Esophagus squamous epithelium (tissue), 5 donors: ENCODE data around the gene ARHGEF17. TPM values are rescaled to one million over a fixed set of nuclear protein-coding genes. Genes with fewer than 3 reads are reported as not detected.
"Not testable (repeated sequence)": the region's sequence is repeated elsewhere in the genome, so short reads cannot be mapped to it uniquely, and the experiment has no call there.

Experiments
- DNase-seq: peaks from one replicate; lab custom pipeline; 2025; lab: John Stamatoyannopoulos, UW
- H3K27ac ChIP-seq, 4 donors: fragments of 200-600 bp; sonication (generic); one replicate each; pipeline ENCODE4 v1.5.1; 2016 to 2019; ENCODE audit warnings: mild to moderate bottlenecking in 1 of 4
- H3K27me3 ChIP-seq, 4 donors: fragments of 200-600 bp; sonication (generic); 1 replicate in 3 of 4; 2 replicates in 1 of 4; pipeline versions ENCODE4 v1.5.1 to v1.6.0; 2017 to 2021; ENCODE audit warnings: antibody characterized with exemption in 1 of 4
- H3K36me3 ChIP-seq, 3 donors: fragments of 200-600 bp; sonication (generic); one replicate each; pipeline ENCODE4 v1.5.1; 2016 to 2019
- H3K4me1 ChIP-seq, 3 donors: fragments of 200-600 bp; sonication (generic); one replicate each; pipeline ENCODE4 v1.5.1; 2017 to 2019
- H3K4me3 ChIP-seq, 4 donors: fragments of 200-600 bp; sonication (generic); 1 replicate in 3 of 4; 2 replicates in 1 of 4; pipeline ENCODE4 v1.5.1; 2016 to 2019; ENCODE audit warnings: mild to moderate bottlenecking in 2 of 4, moderate library complexity in 1 of 4
- H3K9me3 ChIP-seq, 3 donors: fragments of 200-600 bp; sonication (generic); one replicate each; pipeline ENCODE4 v1.5.1; 2016 to 2019
- CTCF ChIP-seq, 6 experiments: fragments of 450-650 bp in 4 of 6; fragments of 200-600 bp in 2 of 6; sonication (generic) in 2 of 6; IDR thresholded peaks; one replicate each; pipeline ENCODE4 v1.5.1; 2016 to 2019; ENCODE audit warnings: antibody characterized with exemption in 6 of 6, mild to moderate bottlenecking in 4 of 6, moderate library complexity in 4 of 6
- POLR2A ChIP-seq, 4 donors: fragments of 450-650 bp; IDR thresholded peaks; one replicate each; pipeline ENCODE4 v1.6.1; 2017; ENCODE audit warnings: antibody characterized with exemption in 4 of 4, mild to moderate bottlenecking in 4 of 4, moderate library complexity in 3 of 4
- WGBS, 2 donors: methylation state at CpG; one replicate each; pipeline ENCODE4 v1.1.5; 2018; 5-methylcytosine and 5-hydroxymethylcytosine counted together
- intact Hi-C: fragments of 100-400 bp; cut with DNase I; formaldehyde crosslinking; loops from one replicate; pipeline ENCODE4 v1.15.0; 2022
- total RNA-seq, 4 donors: library from RNA; depleted of rRNA; stranded (reverse); fragments of >200 nt; gene quantifications; one replicate each; pipeline ENCODE4 v1.1.0, GENCODE V29; 2016
- donor health status: DM: yes; HTN: yes; CAD: no.

ARHGEF17 gene
- total RNA-seq, 4 donors from 2014 or later, result 3.2 to 23.1 (median 5.4) TPM

- 52 to 70% methylated on average over 7 to 8 of the region's 8 CpGs for WGBS, 2 donors
- TF ChIP-seq CTCF (IDR thresholded peaks at IDR 0.05), result no peak
- DNase-seq, result no peak
Observed at GRCh38 chr11:73273222-73273895, 34.7 kb upstream of the ARHGEF17 start.

GRCh38 chr11:73274191-73274590, 33.9 kb upstream of the ARHGEF17 start:
- H3K27me3 ChIP-seq, DNase-seq, H3K36me3 ChIP-seq, H3K9me3 ChIP-seq, H3K27ac ChIP-seq, intact Hi-C loops: not testable (repeated sequence)
- WGBS, 2 donors, result 82 to 91% methylated on average over 4 of the region's 4 CpGs
- peaks cover 9 to 38% (median 21%) of the 10 kb centered on the region in 3 donors for H3K4me1 ChIP-seq
- H3K4me3 ChIP-seq, result peak overlapping the region in 1 of 4 donors; percentile 42

More at GRCh38 chr11:73273222-73273895, 34.7 kb upstream of the ARHGEF17 start:
- H3K36me3 ChIP-seq, result no peaks in the 10 kb centered on the region
- H3K27me3 ChIP-seq, result no peaks in the 10 kb centered on the region
- peaks cover 9 to 41% (median 27%) of the 10 kb centered on the region in 3 donors for H3K4me1 ChIP-seq
- intact Hi-C loops, result no loop called here
- peak overlapping the region in 1 of 4 donors; percentile 42 for H3K4me3 ChIP-seq
- H3K27ac ChIP-seq, result no peak overlapping the region
- H3K9me3 ChIP-seq, result no peaks in the 10 kb centered on the region

GRCh38 chr11:73274722-73275380, 33.2 kb upstream of the ARHGEF17 start:
- Histone ChIP-seq H3K4me3 (peak overlapping the region in 1 of 4 donors; percentile 23), H3K27ac (peak overlapping the region in 2 of 4 donors; percentile 18 to 34), H3K4me1 (peaks cover 5 to 31% (median 14%) of the 10 kb centered on the region in 3 donors), H3K9me3 (no peaks in the 10 kb centered on the region), H3K27me3 (no peaks in the 10 kb centered on the region), H3K36me3 (no peaks in the 10 kb centered on the region)
- no peak for DNase-seq
- intact Hi-C loops, result no loop called here
- TF ChIP-seq CTCF (IDR thresholded peaks at IDR 0.05) (no peak), POLR2A (IDR thresholded peaks at IDR 0.05) (no peak)
- 50 to 84% methylated on average over 3 of the region's 11 CpGs for WGBS, 2 donors

GRCh38 chr11:73275381-73275750, 32.7 kb upstream of the ARHGEF17 start:
- Histone ChIP-seq H3K9me3 (no peaks in the 10 kb centered on the region), H3K4me3 (no peak overlapping the region), H3K27me3 (no peaks in the 10 kb centered on the region), H3K36me3 (no peaks in the 10 kb centered on the region), H3K27ac (peak overlapping the region in 2 of 4 donors; percentile 18 to 34), H3K4me1 (peaks cover 0 to 26% (median 9%) of the 10 kb centered on the region in 3 donors)
- intact Hi-C loops, result no loop called here
- DNase-seq, result no peak
- TF ChIP-seq CTCF (IDR thresholded peaks at IDR 0.05), result no peak
- TF ChIP-seq POLR2A (IDR thresholded peaks at IDR 0.05), result no peak
- 38 to 75% methylated on average over 1 to 3 of the region's 4 CpGs for WGBS, 2 donors

- H3K27ac ChIP-seq, result no peak overlapping the region
- H3K27me3 ChIP-seq, result no peaks in the 10 kb centered on the region
- DNase-seq, result no peak
- no peaks in the 10 kb centered on the region for H3K9me3 ChIP-seq
- no peaks in the 10 kb centered on the region for H3K36me3 ChIP-seq
- intact Hi-C loops, result no loop called here
- no peak overlapping the region for H3K4me3 ChIP-seq
- H3K4me1 ChIP-seq, result peaks cover 0 to 11% (median 8%) of the 10 kb centered on the region in 3 donors
- 86 to 87% methylated on average over 3 of the region's 3 CpGs for WGBS, 2 donors
- no peak for TF ChIP-seq CTCF (IDR thresholded peaks at IDR 0.05)
- TF ChIP-seq POLR2A (IDR thresholded peaks at IDR 0.05), result no peak
Observed at GRCh38 chr11:73277467-73277866, 30.6 kb upstream of the ARHGEF17 start.
